Upper lobe of left lung (tissue), 4 donors: ENCODE results near the gene MYOG.

Source experiments
- CTCF ChIP-seq, 6 experiments: fragments of 450-650 bp in 4 of 6; fragments of 200-600 bp in 2 of 6; sonication (generic) in 2 of 6; IDR thresholded peaks; one replicate each; pipeline ENCODE4 v1.5.1; 2016 to 2019; ENCODE audit warnings: antibody characterized with exemption in 6 of 6
- POLR2A ChIP-seq, 4 donors: fragments of 450-650 bp; IDR thresholded peaks; one replicate each; pipeline ENCODE4 v1.5.1; 2016 to 2017; ENCODE audit warnings: antibody characterized with exemption in 4 of 4, mild to moderate bottlenecking in 2 of 4

GRCh38 chr1:203133970-203134725, 48.3 kb upstream of the MYOG start:
- no peak for TF ChIP-seq POLR2A (IDR thresholded peaks at IDR 0.05)
- no peak for TF ChIP-seq CTCF (IDR thresholded peaks at IDR 0.05)
